ENCODE measurements around the gene PPA1. TPM values are rescaled to one million over a fixed set of nuclear protein-coding genes. Genes with fewer than 3 reads are reported as not detected.

Gene PPA1
- total and polyA plus RNA-seq, 2 of the 4 experiments (the other 2 are of a cell fraction), result 78.6 to 102 TPM

DNA sequence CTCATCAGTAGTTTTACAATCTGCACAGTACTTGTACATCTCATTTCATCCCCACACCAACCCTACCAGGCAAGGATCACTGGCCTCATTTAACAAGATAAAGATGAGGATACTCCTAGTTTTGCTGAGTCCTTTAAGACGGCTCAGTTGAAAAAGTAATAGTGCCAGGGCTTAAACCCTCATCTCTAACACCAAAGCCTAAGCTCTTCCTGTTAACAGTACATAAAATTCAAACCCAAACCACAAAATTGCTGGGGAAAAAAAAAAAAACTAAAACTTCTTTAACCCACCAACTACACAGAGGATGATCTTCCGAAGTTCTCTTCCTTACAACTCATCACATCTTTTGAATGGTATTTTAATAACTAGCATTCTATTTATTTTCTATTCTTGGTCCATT is 64.2 kb downstream of the PPA1 start:
- no peak overlapping the region for H4K5ac ChIP-seq (ENCODE audit: low read depth, low read length)
- peaks cover 17% of the 10 kb centered on the region for H3K9me1 ChIP-seq (ENCODE audit: insufficient read depth, low read length)
- no peak overlapping the region for H2AK5ac ChIP-seq (ENCODE audit: low read depth, low read length)
- ChIA-PET CTCF (interaction anchor here (0.7 kb wide), 1 partner anchor 23 kb away, joined by 3 read pairs; the partner anchor contains the start of gene TYSND1), POLR2A (ENCODE audit: unreplicated experiment) (interaction anchor here (0.5 to 2.2 kb wide), 2 partner anchors 14 to 22 kb away, joined by 4 to 9 read pairs; no protein-coding TSS in a partner anchor)
- H3K27me3 ChIP-seq (ENCODE audit: control insufficient read depth, insufficient read depth, low read length), result no peaks in the 10 kb centered on the region
- no peak overlapping the region for H3K18ac ChIP-seq (ENCODE audit: low read depth, low read length)
- H3K27ac ChIP-seq (ENCODE audit: insufficient read depth, low read length), result no peak overlapping the region
- H3K9ac ChIP-seq (ENCODE audit: low read depth, low read length), result peak overlapping the region; percentile 12; the same call in 1 of the 2 replicates
- H4K91ac ChIP-seq (ENCODE audit: insufficient read depth, low read depth, low read length), result no peak overlapping the region
- no peak for TF ChIP-seq NFE2L2 (IDR thresholded peaks at IDR 0.05; ENCODE audit: low read depth, low read length)
- TF ChIP-seq MXI1 (IDR thresholded peaks at IDR 0.05; ENCODE audit: borderline replicate concordance, low read depth, low read length), result no peak
- no peak for TF ChIP-seq MAFK (IDR thresholded peaks at IDR 0.05; ENCODE audit: low read depth, low read length)
- TF ChIP-seq, protein P1, sequence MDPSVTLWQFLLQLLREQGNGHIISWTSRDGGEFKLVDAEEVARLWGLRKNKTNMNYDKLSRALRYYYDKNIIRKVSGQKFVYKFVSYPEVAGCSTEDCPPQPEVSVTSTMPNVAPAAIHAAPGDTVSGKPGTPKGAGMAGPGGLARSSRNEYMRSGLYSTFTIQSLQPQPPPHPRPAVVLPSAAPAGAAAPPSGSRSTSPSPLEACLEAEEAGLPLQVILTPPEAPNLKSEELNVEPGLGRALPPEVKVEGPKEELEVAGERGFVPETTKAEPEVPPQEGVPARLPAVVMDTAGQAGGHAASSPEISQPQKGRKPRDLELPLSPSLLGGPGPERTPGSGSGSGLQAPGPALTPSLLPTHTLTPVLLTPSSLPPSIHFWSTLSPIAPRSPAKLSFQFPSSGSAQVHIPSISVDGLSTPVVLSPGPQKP (IDR thresholded peaks at IDR 0.05; ENCODE audit: borderline replicate concordance, low read depth, low read length), result no peak
- no peak for TF ChIP-seq MAZ (IDR thresholded peaks at IDR 0.05; ENCODE audit: borderline replicate concordance, low read depth, low read length)
- no peak for TF ChIP-seq CHD1 (IDR thresholded peaks at IDR 0.05; ENCODE audit: low read depth, low read length)
- no peak for TF ChIP-seq RAD21 (IDR thresholded peaks at IDR 0.05; ENCODE audit: low read length)
- no peak for TF ChIP-seq BHLHE40 (IDR thresholded peaks at IDR 0.05; ENCODE audit: low read depth, low read length)
- peak overlapping the region; percentile 5 for H2BK5ac ChIP-seq (ENCODE audit: low read depth, low read length, poor library complexity, severe bottlenecking)
- H3K23ac ChIP-seq (ENCODE audit: low read depth, low read length), result peak overlapping the region; percentile 91
- BruUV-seq (replicated peaks), result no TSS peak
- WGBS, 2 experiments (ENCODE audit: extremely low coverage in 2 of 2, insufficient read length in 1 of 2), result no CpG with 5 or more reads among the region's 2 CpGs
- peak overlapping the region; percentile 99 for H3K4me3 ChIP-seq (ENCODE audit: insufficient read depth, low read depth, low read length)
- peak overlapping the region; percentile 51 for H3K14ac ChIP-seq (replicated peaks; ENCODE audit: low read depth, low read length)
- H4K8ac ChIP-seq (ENCODE audit: low read depth in 2 of 2, low read length in 2 of 2), result peak overlapping the region in 1 of 2 experiments; percentile 16; a peak in 2 of 4 replicates
- peaks cover 12% of the 10 kb centered on the region for H3K4me1 ChIP-seq (ENCODE audit: control insufficient read depth, insufficient read depth, low read length)
- H2BK15ac ChIP-seq (ENCODE audit: low read depth, low read length), result no peak overlapping the region
- peaks cover 5 to 35% of the 10 kb centered on the region in 2 experiments for H3K79me1 ChIP-seq (ENCODE audit: low read depth in 1 of 2, low read length in 2 of 2)
- no peak overlapping the region for H2AK9ac ChIP-seq (replicated peaks; ENCODE audit: low read depth, low read length, poor library complexity)
- DNase-seq (no peak), ATAC-seq (ENCODE audit: low read depth) (no peak)
- peaks cover 62% of the 10 kb centered on the region for H4K20me1 ChIP-seq (ENCODE audit: insufficient read depth, low read length)
- dilution Hi-C loops (cut with HindIII; ENCODE audit: low sequenced_read_pairs, unreplicated experiment), result no loop called here
- H3K9me3 ChIP-seq (ENCODE audit: control insufficient read depth, insufficient read depth, low read length), result no peaks in the 10 kb centered on the region
- H2BK20ac ChIP-seq (ENCODE audit: low read depth, low read length), result no peak overlapping the region
- H2AFZ ChIP-seq (replicated peaks; ENCODE audit: low read length, poor library complexity), result no peak overlapping the region
- H3K4me2 ChIP-seq (ENCODE audit: low read depth, low read length), result peak overlapping the region; percentile 80
- H3K36me3 ChIP-seq (ENCODE audit: control insufficient read depth, insufficient read depth, low read length), result peaks cover 7% of the 10 kb centered on the region
- H3K4ac ChIP-seq (ENCODE audit: low read depth, low read length), result no peak overlapping the region
- H3K56ac ChIP-seq (ENCODE audit: extremely low read depth, insufficient read depth, low read length), result no peak overlapping the region
- in situ Hi-C loops (cut with MboI; ENCODE audit: low sequenced_read_pairs), result no loop called here
- no peak overlapping the region for H2BK120ac ChIP-seq (ENCODE audit: low read depth, low read length)
- intact Hi-C loops (cut with micrococcal nuclease), result no loop called here

Measured in IMR-90 (cell line).